Measurements from ENCODE around the gene HSBP1.

The HSBP1 gene

GRCh38 chr16:83807710-83808572, at the start of gene HSBP1:
Gene HSBP1 (plus strand): TSS chr16:83807978. CDS start chr16:83808077, 99 bp downstream.
- peak within 1 kb of the TSS; percentile 83 for H3K4me3 ChIP-seq (ENCODE audit: low read depth, low read length)
- H3K36me3 ChIP-seq (ENCODE audit: insufficient read depth, low read length), result peaks cover 22% of the 10 kb centered on the region
- H3K79me2 ChIP-seq (ENCODE audit: control insufficient read depth, insufficient read depth, low read length, unreplicated experiment), result peaks cover 32% of the 10 kb centered on the region
- H3K27me3 ChIP-seq (ENCODE audit: insufficient read depth, low read length), result no peaks in the 10 kb centered on the region
- H3K27ac ChIP-seq (ENCODE audit: low read depth, low read length), result peak within 1 kb of the TSS; percentile 2; the same call in 1 of the 2 replicates
- H2AFZ ChIP-seq (ENCODE audit: low read length, unreplicated experiment), result peak within 1 kb of the TSS; percentile 86
- H3K4me1 ChIP-seq (ENCODE audit: control insufficient read depth, insufficient read depth, low read length, unreplicated experiment), result peaks cover 14% of the 10 kb centered on the region

GRCh38 chr16:83762141-83762991, 45.4 kb upstream of the HSBP1 start:
- H3K27me3 ChIP-seq (ENCODE audit: insufficient read depth, low read length), result no peaks in the 10 kb centered on the region
- H3K79me2 ChIP-seq (ENCODE audit: control insufficient read depth, insufficient read depth, low read length, unreplicated experiment), result no peaks in the 10 kb centered on the region
- H3K36me3 ChIP-seq (ENCODE audit: insufficient read depth, low read length), result no peaks in the 10 kb centered on the region
- H3K4me1 ChIP-seq (ENCODE audit: control insufficient read depth, insufficient read depth, low read length, unreplicated experiment), result no peaks in the 10 kb centered on the region
- no peak overlapping the region for H3K4me3 ChIP-seq (ENCODE audit: low read depth, low read length)
- no peak overlapping the region for H3K27ac ChIP-seq (ENCODE audit: low read depth, low read length)
- H2AFZ ChIP-seq (ENCODE audit: low read length, unreplicated experiment), result no peak overlapping the region

GRCh38 chr16:83762992-83763358, 44.8 kb upstream of the HSBP1 start:
- no peaks in the 10 kb centered on the region for H3K79me2 ChIP-seq (ENCODE audit: control insufficient read depth, insufficient read depth, low read length, unreplicated experiment)
- H3K27me3 ChIP-seq (ENCODE audit: insufficient read depth, low read length), result no peaks in the 10 kb centered on the region
- no peak overlapping the region for H3K4me3 ChIP-seq (ENCODE audit: low read depth, low read length)
- no peaks in the 10 kb centered on the region for H3K4me1 ChIP-seq (ENCODE audit: control insufficient read depth, insufficient read depth, low read length, unreplicated experiment)
- H3K36me3 ChIP-seq (ENCODE audit: insufficient read depth, low read length), result no peaks in the 10 kb centered on the region
- H2AFZ ChIP-seq (ENCODE audit: low read length, unreplicated experiment), result no peak overlapping the region
- H3K27ac ChIP-seq (ENCODE audit: low read depth, low read length), result no peak overlapping the region

- no peak overlapping the region for H3K27ac ChIP-seq (ENCODE audit: low read depth, low read length)
- no peak overlapping the region for H3K4me3 ChIP-seq (ENCODE audit: low read depth, low read length)
- no peaks in the 10 kb centered on the region for H3K36me3 ChIP-seq (ENCODE audit: insufficient read depth, low read length)
- H3K79me2 ChIP-seq (ENCODE audit: control insufficient read depth, insufficient read depth, low read length, unreplicated experiment), result no peaks in the 10 kb centered on the region
- no peaks in the 10 kb centered on the region for H3K27me3 ChIP-seq (ENCODE audit: insufficient read depth, low read length)
- no peak overlapping the region for H2AFZ ChIP-seq (ENCODE audit: low read length, unreplicated experiment)
- H3K4me1 ChIP-seq (ENCODE audit: control insufficient read depth, insufficient read depth, low read length, unreplicated experiment), result no peaks in the 10 kb centered on the region
These were observed 38.8 kb upstream of the HSBP1 start for GRCh38 chr16:83768986-83769385.

GRCh38 chr16:83769397-83770008, 38.3 kb upstream of the HSBP1 start:
- Histone ChIP-seq H3K27me3 (ENCODE audit: insufficient read depth, low read length) (no peaks in the 10 kb centered on the region), H3K4me1 (ENCODE audit: control insufficient read depth, insufficient read depth, low read length, unreplicated experiment) (no peaks in the 10 kb centered on the region), H3K79me2 (ENCODE audit: control insufficient read depth, insufficient read depth, low read length, unreplicated experiment) (no peaks in the 10 kb centered on the region), H3K27ac (ENCODE audit: low read depth, low read length) (no peak overlapping the region), H3K36me3 (ENCODE audit: insufficient read depth, low read length) (no peaks in the 10 kb centered on the region), H2AFZ (ENCODE audit: low read length, unreplicated experiment) (no peak overlapping the region), H3K4me3 (ENCODE audit: low read depth, low read length) (no peak overlapping the region)

- Histone ChIP-seq H3K27me3 (ENCODE audit: insufficient read depth, low read length) (no peaks in the 10 kb centered on the region), H3K36me3 (ENCODE audit: insufficient read depth, low read length) (no peaks in the 10 kb centered on the region), H3K4me1 (ENCODE audit: control insufficient read depth, insufficient read depth, low read length, unreplicated experiment) (no peaks in the 10 kb centered on the region), H3K27ac (ENCODE audit: low read depth, low read length) (no peak overlapping the region), H3K4me3 (ENCODE audit: low read depth, low read length) (no peak overlapping the region), H2AFZ (ENCODE audit: low read length, unreplicated experiment) (no peak overlapping the region), H3K79me2 (ENCODE audit: control insufficient read depth, insufficient read depth, low read length, unreplicated experiment) (no peaks in the 10 kb centered on the region)
These were observed 36.4 kb upstream of the HSBP1 start for GRCh38 chr16:83771306-83771942.

GRCh38 chr16:83772806-83773205, 35.0 kb upstream of the HSBP1 start:
- Histone ChIP-seq H3K36me3 (ENCODE audit: insufficient read depth, low read length) (no peaks in the 10 kb centered on the region), H2AFZ (ENCODE audit: low read length, unreplicated experiment) (no peak overlapping the region), H3K79me2 (ENCODE audit: control insufficient read depth, insufficient read depth, low read length, unreplicated experiment) (no peaks in the 10 kb centered on the region), H3K27me3 (ENCODE audit: insufficient read depth, low read length) (no peaks in the 10 kb centered on the region), H3K4me1 (ENCODE audit: control insufficient read depth, insufficient read depth, low read length, unreplicated experiment) (no peaks in the 10 kb centered on the region), H3K4me3 (ENCODE audit: low read depth, low read length) (no peak overlapping the region), H3K27ac (ENCODE audit: low read depth, low read length) (no peak overlapping the region)

- Histone ChIP-seq H2AFZ (ENCODE audit: low read length, unreplicated experiment) (no peak overlapping the region), H3K4me3 (ENCODE audit: low read depth, low read length) (no peak overlapping the region), H3K4me1 (ENCODE audit: control insufficient read depth, insufficient read depth, low read length, unreplicated experiment) (no peaks in the 10 kb centered on the region), H3K27ac (ENCODE audit: low read depth, low read length) (no peak overlapping the region), H3K27me3 (ENCODE audit: insufficient read depth, low read length) (no peaks in the 10 kb centered on the region), H3K36me3 (ENCODE audit: insufficient read depth, low read length) (no peaks in the 10 kb centered on the region), H3K79me2 (ENCODE audit: control insufficient read depth, insufficient read depth, low read length, unreplicated experiment) (no peaks in the 10 kb centered on the region)
These were observed 33.7 kb upstream of the HSBP1 start for GRCh38 chr16:83774066-83774465.

GRCh38 chr16:83776944-83777343, 30.8 kb upstream of the HSBP1 start:
- H2AFZ ChIP-seq (ENCODE audit: low read length, unreplicated experiment), result no peak overlapping the region
- no peaks in the 10 kb centered on the region for H3K79me2 ChIP-seq (ENCODE audit: control insufficient read depth, insufficient read depth, low read length, unreplicated experiment)
- peaks cover 5% of the 10 kb centered on the region for H3K4me1 ChIP-seq (ENCODE audit: control insufficient read depth, insufficient read depth, low read length, unreplicated experiment)
- no peaks in the 10 kb centered on the region for H3K27me3 ChIP-seq (ENCODE audit: insufficient read depth, low read length)
- H3K27ac ChIP-seq (ENCODE audit: low read depth, low read length), result no peak overlapping the region
- H3K4me3 ChIP-seq (ENCODE audit: low read depth, low read length), result no peak overlapping the region
- H3K36me3 ChIP-seq (ENCODE audit: insufficient read depth, low read length), result no peaks in the 10 kb centered on the region

- Histone ChIP-seq H3K4me1 (ENCODE audit: control insufficient read depth, insufficient read depth, low read length, unreplicated experiment) (peaks cover 5% of the 10 kb centered on the region), H3K27me3 (ENCODE audit: insufficient read depth, low read length) (no peaks in the 10 kb centered on the region), H3K79me2 (ENCODE audit: control insufficient read depth, insufficient read depth, low read length, unreplicated experiment) (no peaks in the 10 kb centered on the region), H3K27ac (ENCODE audit: low read depth, low read length) (no peak overlapping the region), H3K36me3 (ENCODE audit: insufficient read depth, low read length) (no peaks in the 10 kb centered on the region), H2AFZ (ENCODE audit: low read length, unreplicated experiment) (no peak overlapping the region), H3K4me3 (ENCODE audit: low read depth, low read length) (no peak overlapping the region)
These were observed 27.9 kb upstream of the HSBP1 start for GRCh38 chr16:83779886-83780285.

All from ACC112 (cell line).